Activated T-cell treated with anti-CD3 and anti-CD28 coated beads for 48 hours (primary cell): Measurements from ENCODE around the gene GYPC.

Source experiments
- DNase-seq: peaks from one replicate; pipeline ENCODE4 v3.0.0-alpha.2; 2020; ENCODE audit warnings: low read depth

Gene GYPC

GRCh38 chr2:126732682-126733245 is 76.8 kb downstream of the GYPC start:
- DNase-seq: no peak

DNA sequence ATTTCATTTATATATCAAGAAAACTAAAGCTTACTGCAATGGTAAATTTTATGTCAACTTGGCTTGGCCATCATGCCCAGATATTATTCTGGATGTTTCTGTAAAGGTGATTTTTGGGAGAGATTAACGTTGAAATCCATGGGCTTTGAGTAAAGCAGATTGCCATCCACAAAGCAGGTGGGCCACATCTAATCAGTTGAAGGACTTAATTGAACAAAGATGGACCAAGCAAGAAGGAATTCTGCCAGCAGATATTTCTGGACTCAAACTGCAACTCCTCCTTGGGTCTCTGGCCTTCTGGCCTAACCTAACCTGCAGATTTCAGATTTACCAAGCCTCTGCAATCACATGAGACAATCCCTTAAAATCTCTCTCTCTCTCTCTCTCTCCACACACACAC is 77.8 kb downstream of the GYPC start:
- no peak for DNase-seq

DNA sequence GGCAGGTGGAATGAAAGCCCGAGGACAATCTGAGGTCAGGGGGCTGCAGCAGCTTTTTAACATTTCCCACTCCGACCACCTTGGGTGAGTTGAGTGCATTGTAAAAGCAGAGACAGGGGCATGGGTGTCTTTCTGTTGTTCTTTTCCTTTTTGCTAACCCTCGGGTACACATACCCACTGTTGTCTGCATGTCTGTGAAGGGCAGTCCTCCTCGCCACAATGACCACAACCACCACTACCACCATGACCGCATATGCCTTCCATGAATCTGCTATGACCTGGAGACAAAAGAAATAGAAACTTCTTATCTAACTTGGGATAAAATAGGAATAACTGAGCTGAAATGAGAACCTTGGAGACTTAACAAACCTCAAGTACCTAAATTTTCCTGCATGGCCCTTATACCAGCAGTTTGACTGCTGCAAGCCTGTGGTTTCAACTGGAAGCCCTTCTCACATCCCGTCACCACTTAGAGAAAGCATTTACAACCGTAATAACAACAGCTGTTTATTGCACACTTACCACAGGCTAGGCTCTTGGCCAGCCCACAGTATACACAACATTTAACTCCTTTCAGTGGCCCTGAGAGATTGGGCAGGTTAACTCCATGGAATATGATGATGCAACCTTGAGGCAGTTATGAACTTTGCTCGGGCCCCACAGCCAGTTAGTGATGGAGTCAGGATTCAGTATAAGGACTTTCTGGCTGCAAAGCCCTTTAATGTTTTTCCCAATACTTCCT is 80.3 kb downstream of the GYPC start:
- no peak for DNase-seq

- DNase-seq: no peak
Observed at GRCh38 chr2:126739141-126739540, 83.2 kb downstream of the GYPC start.

DNA sequence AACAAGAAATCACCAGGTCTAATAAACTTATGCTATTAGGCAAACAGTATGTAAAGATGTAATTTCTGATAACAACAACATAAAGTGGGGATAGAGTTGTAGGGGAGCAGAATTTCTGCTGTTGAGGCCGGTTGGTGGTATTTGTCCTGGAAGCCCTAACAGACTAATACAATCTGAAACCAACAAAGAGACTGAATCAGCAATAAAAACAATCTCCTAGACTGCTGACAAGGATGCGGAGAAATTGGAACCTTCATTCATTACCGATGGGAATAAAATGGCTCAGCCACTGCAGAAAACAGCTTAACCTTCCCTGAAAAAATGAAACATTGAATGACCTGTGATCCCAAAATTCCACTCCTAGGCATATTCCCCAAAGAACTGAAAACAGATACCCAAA is 88.7 kb downstream of the GYPC start:
- no peak for DNase-seq
